Right forelimb (tissue), 1 donor: ENCODE measurements around the gene GLRX5.
A peak's percentile ranks its signal among the peaks of the same experiment; 100 is the strongest.
"Not testable (repeated sequence)": the region's sequence is repeated elsewhere in the genome, so short reads cannot be mapped to it uniquely, and the experiment has no call there.

Experiments
- DNase-seq: peaks from one replicate; pipeline ENCODE4 v3.0.0-alpha.2; 2018

Gene GLRX5

GRCh38 chr14:95500201-95500681 is 34.6 kb upstream of the GLRX5 start:
- DNase-seq, result no peak

DNA sequence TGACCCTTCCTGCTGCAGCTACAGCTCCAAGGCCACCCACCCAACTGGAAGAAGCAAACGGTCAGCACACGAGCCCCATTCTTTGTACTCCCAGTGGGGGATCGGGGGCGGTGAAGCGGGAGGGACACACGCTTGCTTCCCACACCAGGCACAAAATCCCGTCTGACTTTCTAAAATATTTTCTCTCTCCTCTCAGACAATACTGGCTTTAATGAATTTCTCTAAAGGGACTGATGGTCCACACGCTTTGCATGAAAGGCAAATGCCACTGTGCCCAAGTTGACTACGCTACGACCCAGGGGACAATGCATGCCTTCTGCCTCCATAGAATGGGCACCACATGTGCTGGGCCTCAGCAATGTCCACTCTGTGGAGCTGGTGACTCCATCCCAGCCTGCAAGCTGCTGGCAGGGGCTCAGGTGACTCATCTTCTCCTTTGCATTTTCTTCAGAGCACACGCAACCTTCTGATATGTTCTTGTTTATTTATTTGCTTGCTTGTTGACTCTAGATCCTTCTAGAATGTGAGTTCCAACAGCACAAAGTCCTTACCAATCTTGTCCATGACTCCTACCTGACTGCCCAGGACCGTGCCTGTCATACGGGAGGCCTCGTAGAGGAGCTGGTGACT is 34.0 kb upstream of the GLRX5 start:
- DNase-seq, result no peak

GRCh38 chr14:95502381-95502950 is 32.4 kb upstream of the GLRX5 start:
- DNase-seq, result no peak

DNA sequence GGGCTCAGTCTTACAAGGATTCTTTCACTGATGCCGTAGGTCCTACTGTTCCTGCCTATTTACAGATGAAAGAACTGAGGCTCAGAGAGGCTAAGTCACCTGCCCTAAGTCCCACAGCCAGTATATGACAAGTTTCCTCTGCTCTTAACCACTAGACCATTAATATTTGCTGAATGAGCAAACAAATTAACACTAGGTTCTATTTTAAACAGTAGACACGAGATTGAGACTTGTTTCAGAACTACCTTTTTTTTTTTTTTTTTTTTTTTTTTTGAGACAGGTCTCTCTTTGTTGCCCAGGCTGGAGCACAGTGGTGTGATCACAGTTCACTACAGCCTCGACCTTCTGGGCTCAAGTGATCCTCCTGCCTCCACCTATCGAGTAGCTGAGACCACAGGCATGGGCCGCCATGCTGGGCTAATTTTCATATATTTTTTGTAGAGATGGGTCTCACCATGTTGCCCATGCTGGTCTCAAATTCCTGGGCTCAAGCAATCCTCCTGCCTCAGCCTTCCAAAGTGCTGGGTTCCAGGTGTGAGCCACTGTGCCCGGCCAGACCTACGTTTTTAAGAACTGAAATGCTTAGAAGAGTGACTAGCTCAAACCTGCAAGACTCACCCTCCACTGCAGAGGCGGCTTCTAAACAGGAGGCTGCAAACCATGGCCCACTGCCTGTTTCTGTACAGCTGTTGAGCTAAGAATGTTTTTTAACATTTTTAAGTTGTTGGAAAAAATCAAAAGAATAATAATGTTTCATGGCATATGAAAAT is 31.3 kb upstream of the GLRX5 start:
- DNase-seq, result no peak

DNA sequence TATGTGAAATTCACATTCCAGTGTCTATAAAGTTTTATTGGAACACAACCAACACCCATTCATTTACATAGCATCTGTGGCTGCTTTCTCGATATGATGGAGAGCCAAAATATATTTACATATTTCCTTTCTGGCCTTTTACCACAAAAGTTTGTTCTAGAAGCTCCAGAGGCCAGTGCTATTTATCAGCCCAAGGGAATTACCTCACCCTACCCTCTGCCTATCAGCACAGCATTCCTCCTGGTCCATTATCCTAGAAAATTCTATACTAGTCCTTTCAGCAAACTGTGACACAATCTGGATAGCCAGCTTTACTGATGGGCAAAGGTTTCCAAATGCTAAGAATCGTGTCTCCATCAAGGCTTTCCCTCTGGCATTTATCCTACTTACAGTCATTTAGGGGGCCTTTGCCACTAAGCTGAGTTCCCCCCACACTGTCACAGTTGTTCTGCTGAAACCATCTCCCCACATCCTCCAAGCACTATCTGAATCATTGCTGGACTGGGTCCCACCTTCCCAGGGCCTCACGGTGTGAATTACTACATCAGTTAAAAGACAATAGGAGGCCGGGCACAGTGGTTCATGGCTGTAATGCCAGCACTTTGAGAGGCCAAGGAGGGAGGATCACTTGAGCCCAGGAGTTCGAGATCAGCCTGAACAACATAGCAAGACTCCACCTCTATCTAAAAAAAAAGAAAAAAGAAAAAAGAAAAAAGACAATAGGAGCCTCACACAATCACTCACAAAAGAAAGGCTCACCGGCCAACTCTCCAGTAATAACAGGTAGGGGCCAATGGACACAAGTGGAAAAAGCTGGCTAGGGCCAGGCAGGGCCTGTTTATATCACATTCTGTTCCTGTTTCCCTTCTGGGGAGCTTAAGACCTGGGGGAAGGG is 30.5 kb upstream of the GLRX5 start:
- no peak for DNase-seq

DNA sequence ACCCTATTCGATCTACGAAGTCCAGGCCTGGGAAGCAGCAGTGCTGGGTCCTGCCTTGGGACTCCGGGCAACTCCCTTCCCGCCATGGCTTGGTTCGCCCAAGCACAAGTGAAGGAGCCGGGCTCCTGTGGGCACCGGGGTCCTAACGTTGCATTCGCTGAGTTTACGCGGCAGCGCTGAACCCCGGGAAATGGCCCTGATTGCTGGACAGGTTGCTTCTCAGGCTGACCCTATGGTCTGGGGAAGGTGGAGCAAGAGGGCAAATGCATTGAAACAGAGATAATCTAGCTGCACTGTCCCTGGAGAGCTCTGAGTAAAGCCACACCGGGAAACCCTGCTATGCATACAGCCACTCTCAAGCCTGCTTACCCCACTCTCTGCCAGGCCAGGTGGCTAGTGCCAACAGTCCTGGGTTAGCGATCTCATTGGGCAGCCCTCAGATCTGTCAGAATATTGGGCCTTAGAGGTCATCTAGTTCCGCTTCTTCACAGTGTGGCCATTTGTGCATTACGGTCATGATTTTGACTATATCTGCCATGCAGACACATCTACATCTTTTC is 29.7 kb upstream of the GLRX5 start:
- DNase-seq, result no peak

- DNase-seq, result no peak
Observed at GRCh38 chr14:95507174-95507573, 27.7 kb upstream of the GLRX5 start.

DNA sequence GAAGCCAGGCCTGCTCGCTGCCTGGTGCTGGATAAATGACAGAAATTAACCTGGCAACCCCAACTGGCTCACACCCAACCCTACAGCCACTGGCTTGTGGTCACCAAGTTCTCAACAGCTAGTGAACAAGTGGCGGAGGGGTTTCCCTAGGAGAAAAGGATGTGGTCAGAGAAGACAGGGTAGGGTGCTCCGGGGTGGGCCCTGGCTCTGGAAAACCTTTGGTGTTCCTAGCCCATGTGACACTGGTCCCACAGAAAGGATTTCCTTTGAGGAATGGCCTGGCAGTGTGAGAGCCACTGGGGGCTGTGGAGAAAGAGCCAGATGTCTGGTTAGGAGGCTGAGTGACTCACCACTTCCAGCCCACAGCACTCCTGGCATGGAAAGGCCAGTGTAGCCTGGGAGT is 27.1 kb upstream of the GLRX5 start:
- DNase-seq, result no peak

DNA sequence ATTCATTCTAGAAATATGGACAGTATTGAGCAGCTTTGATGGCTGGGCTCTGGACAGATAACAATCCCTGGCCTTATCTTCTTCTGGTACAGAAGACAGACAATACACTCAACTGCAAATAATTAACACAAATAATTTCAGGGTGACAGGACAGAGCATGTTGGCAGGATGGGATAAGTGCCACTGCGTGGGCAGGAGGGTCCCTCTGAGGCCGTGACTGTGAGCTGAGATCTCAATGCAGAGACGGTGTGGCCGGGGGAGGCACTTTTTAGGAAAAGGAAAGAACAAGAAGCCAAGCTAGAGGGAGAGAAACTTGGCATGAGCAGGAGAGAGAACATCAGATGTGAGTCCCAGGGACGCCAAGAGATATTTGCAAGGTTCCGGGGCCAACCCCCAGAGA is 26.5 kb upstream of the GLRX5 start:
- no peak for DNase-seq

- no peak for DNase-seq
Observed at GRCh38 chr14:95509495-95509894, 25.4 kb upstream of the GLRX5 start.

DNA sequence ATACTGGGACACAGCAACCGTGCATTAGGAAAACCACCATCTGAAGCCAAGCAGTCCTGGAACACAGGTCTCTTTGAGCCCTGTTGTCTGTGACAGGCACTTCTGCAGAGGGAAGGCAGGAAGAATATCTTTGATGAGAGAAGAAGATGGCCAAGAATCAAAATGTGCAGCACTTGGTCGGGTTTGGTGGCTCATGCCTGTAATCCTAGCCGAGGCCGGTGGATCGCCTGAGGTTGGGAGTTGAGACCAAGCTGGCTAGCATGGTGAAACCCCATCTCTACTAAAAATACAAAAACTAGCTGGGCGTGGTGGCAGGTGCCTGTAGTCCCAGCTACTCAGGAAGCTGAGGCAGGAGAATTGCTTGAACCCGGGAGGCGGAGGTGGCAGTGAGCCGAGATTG is 24.5 kb upstream of the GLRX5 start:
- not testable (repeated sequence) for DNase-seq

- DNase-seq, result no peak
Observed at GRCh38 chr14:95510804-95511203, 24.0 kb upstream of the GLRX5 start.

GRCh38 chr14:95511687-95512086 is 23.2 kb upstream of the GLRX5 start:
- DNase-seq, result no peak

GRCh38 chr14:95513291-95513690 is 21.6 kb upstream of the GLRX5 start:
- no peak for DNase-seq

DNA sequence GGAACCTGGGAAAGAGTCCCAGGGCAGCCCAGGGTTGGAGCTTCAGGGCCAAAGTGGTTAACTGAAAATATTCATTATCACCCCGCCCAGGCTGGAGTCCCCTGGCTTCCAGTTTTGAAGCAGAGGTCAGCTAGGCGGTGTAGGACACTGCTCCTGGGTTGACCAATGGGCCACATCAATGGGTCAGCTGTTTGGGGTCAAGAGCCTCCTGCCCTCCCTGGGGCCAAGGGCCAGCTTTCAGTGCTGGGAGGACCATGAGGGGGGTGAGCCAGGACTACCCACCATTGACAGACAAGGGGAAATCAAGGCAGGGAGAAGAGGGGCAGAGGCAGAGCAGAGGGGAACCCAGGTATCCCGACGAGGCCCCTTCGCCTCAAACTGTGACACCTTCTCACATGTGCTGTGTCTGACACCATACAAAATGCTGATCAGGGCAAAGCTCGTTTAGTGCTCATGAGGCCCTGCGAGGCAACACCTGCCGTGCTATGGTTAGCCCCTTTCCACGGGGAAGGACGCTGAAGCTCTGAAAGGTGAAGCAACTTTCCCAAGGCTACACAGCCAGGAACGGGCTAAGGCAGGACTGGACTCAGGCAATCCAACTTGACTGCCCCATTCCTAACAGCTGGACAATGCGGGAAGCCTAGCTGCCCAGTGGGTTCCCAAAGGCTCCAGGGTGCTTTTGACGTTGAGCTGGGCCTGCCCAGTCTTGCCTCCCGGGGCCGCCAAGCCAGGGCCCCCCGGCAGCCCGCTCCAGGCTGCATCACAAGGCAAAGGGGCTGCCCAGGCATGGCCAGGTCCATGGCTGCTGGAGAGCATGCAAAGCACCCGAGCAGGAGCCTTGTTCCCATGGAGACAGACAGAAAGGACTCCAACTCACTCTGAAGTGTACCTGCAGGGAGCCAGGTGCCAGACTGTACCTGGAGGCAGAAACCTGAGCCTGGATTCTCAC is 20.4 kb upstream of the GLRX5 start:
- DNase-seq, result no peak

DNA sequence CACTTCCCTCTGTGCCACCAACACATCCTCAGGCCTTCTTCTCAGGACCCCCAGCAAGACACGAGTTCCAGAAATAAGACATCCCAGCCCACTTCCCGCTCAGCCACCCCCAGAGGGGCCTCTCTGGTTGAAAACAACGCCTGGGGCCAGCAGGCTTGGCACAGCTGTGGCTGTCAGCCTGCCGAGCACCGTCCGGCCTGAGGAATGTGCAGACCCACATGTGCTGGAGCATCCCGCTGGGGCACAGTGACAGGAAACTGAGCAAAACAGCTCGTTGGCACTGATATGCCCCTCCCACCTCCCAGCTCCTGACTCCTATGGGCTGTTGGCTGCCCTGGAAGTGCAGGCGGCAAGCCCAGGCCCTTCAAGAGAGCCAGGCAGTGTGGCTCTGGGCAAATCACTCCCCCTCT is 19.8 kb upstream of the GLRX5 start:
- peak; percentile 86 for DNase-seq

DNA sequence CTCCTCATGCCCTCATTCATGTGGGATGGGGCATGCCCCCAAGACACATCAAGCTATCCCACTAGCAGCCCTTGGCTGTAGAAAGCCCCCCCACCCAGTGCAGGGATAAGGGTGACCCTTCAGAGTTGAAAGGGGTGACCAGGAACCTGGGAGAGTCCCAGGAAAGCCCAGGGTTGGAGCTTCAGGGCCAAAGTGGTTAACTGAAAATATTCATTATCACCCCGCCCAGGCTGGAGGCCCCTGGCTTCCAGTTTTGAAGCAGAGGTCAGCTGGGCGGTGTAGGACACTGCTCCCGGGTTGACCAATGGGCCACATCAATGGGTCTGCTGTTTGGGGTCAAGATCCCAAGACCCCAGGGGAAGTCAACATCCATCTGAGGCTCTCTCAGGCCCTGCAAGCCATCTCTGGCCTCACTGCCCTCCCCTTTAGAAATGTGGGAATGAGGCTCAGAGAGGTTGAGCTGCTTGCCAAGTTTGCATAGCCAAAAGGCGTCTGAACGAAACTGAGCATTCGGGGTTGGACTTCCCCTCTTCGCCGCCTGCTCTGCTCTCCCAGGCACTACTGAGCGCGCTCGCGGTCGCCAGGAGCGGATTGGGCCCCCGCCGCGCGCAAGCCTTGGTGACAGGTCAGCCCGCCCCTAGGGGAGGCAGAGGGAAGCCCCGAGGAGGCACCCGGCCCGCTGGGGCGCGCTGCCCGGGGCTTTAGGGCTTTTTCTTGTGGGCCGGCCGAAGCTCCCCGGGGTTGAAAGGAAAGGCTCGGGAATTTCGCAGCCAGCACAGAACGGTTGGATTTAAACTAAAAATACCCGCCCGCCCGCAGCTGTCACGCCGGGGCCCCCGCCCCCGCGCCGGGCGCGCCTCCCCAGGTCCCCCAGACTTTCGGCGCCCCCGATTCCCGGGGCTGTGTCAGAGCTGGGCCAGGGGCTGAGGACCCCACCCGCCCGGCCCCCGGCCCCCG is 19.0 kb upstream of the GLRX5 start:
- peak; percentile 75 for DNase-seq

DNA sequence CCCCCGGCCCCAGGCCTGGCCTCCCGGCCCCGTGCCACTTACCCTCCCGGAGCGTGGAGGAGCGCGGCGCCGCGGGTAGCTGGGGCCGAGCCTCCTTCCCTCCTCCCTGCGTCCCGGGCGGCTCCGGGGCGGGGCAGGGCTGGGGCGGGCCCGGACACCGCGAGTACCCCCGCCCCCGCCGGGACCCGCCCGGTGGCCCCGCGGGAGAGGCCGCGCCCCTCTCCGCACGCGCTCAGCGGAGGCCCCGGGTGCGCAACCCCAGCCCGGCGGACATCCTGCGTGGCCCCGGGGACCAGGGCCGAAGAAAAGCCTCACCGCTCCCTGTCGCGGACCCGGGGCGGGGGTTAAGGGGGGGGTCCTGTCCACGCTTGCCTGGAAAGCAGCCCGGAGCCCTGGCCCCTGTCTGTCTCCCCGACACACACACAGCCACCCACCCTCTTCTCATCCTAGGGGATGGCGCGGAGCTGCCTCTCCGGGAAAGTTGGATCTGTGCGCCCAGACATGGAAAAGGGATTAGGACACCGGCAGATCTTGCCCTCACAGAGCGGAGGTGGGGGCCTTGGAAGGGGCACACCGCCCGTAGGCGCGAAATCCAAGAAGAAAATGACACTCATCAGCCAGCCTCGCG is 18.2 kb upstream of the GLRX5 start, which contains the start of gene SYNE3:
Gene SYNE3, minus strand, starts transcription at position 97 of the 628 bp plus-strand sequence. CDS start 40,829 bp downstream, outside the sequence.
- peak; percentile 72 for DNase-seq

- no peak for DNase-seq
Observed at GRCh38 chr14:95518045-95518751, 16.7 kb upstream of the GLRX5 start.
